Measurements from ENCODE around the gene GAD1.

The GAD1 gene

DNA sequence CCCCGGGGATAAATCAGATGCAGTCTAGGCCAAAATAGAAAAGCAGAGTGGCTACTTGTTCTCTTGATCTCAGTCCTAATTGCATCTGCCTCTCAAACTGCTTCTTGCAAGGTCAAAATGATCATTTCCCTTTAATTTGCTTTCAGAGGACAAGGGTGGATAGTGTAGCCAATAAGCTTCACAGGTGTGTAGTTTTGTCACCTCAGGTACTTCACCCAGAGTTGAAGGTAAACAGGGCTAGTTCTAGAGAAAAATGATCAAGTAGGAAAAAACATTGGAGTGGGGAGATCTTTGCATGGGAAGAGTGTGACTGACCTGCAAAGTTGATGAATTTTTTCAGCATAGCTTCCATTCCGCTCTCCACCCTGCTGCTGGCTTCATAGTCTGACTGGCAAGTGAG, 37.8 kb upstream of the GAD1 start:
- no peak overlapping the region for H3K27ac ChIP-seq (ENCODE audit: insufficient read depth in 1 of 2, low read depth in 1 of 2, low read length in 2 of 2, poor library complexity in 1 of 2, severe bottlenecking in 2 of 2)
- DNase-seq = no peak
- ChIA-PET POLR2A (interaction anchor here (1.1 kb wide), 1 partner anchor 8 kb away, joined by 4 read pairs; the partner anchor contains the start of gene ERICH2), CTCF (no interaction called here)
- no peaks in the 10 kb centered on the region for H3K36me3 ChIP-seq (ENCODE audit: control insufficient read depth in 4 of 4, insufficient read depth in 4 of 4, low read length in 3 of 4)
- peaks cover 4 to 19% (median 6%) of the 10 kb centered on the region in 5 experiments for H3K27me3 ChIP-seq (replicated peaks in 2 of 5; ENCODE audit: control insufficient read depth in 4 of 5, insufficient read depth in 5 of 5, low read length in 4 of 5)
- WGBS (ENCODE audit: insufficient coverage) = no CpG with 5 or more reads among the region's 2 CpGs
- H3K4me1 ChIP-seq (ENCODE audit: control extremely low read depth in 1 of 4, control insufficient read depth in 4 of 4, insufficient read depth in 4 of 4, low read length in 3 of 4) = no peaks in the 10 kb centered on the region
- no peaks in the 10 kb centered on the region for H3K9me3 ChIP-seq (ENCODE audit: control extremely low read depth in 1 of 5, control insufficient read depth in 4 of 5, insufficient read depth in 2 of 5, low read depth in 1 of 5, low read length in 4 of 5)
- H3K4me3 ChIP-seq (ENCODE audit: control insufficient read depth in 1 of 7, extremely low read depth in 1 of 7, insufficient read depth in 4 of 7, low read depth in 2 of 7, low read length in 6 of 7) = no peak overlapping the region

DNA sequence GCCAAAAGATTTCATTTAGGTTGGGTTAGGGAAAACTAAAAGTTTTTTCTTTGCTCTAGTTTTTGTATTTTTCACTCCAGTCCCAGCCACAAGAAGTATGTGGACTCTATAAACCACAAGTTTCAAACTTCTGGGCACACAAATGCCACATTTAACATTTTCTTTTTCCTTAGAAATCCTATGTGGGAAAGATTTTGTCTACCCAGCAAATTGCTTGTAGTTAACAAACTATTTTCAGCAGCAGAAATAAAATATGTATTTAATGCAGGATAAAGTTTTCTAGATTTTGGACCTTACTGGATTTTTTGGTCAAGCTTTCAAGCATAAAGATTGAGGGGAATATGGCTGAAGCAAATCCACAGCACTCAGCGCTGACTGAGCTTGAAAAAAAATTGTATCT, 37.4 kb upstream of the GAD1 start:
- no peaks in the 10 kb centered on the region for H3K4me1 ChIP-seq (ENCODE audit: control extremely low read depth in 1 of 4, control insufficient read depth in 4 of 4, insufficient read depth in 4 of 4, low read length in 3 of 4)
- CTCF ChIA-PET = no interaction called here
- WGBS (ENCODE audit: insufficient coverage) = 100% methylated on average over 1 of the region's 1 CpG
- no peak overlapping the region for H3K27ac ChIP-seq (ENCODE audit: insufficient read depth in 1 of 2, low read depth in 1 of 2, low read length in 2 of 2, poor library complexity in 1 of 2, severe bottlenecking in 2 of 2)
- peaks cover 4 to 14% (median 6%) of the 10 kb centered on the region in 5 experiments for H3K27me3 ChIP-seq (replicated peaks in 2 of 5; ENCODE audit: control insufficient read depth in 4 of 5, insufficient read depth in 5 of 5, low read length in 4 of 5)
- no peaks in the 10 kb centered on the region for H3K9me3 ChIP-seq (ENCODE audit: control extremely low read depth in 1 of 5, control insufficient read depth in 4 of 5, insufficient read depth in 2 of 5, low read depth in 1 of 5, low read length in 4 of 5)
- POLR2A ChIA-PET = interaction anchor here (1.1 kb wide), 1 partner anchor 9 kb away, joined by 4 read pairs; the partner anchor contains the start of gene ERICH2
- H3K4me3 ChIP-seq (ENCODE audit: control insufficient read depth in 1 of 7, extremely low read depth in 1 of 7, insufficient read depth in 4 of 7, low read depth in 2 of 7, low read length in 6 of 7) = no peak overlapping the region
- no peaks in the 10 kb centered on the region for H3K36me3 ChIP-seq (ENCODE audit: control insufficient read depth in 4 of 4, insufficient read depth in 4 of 4, low read length in 3 of 4)
- DNase-seq = no peak

DNA sequence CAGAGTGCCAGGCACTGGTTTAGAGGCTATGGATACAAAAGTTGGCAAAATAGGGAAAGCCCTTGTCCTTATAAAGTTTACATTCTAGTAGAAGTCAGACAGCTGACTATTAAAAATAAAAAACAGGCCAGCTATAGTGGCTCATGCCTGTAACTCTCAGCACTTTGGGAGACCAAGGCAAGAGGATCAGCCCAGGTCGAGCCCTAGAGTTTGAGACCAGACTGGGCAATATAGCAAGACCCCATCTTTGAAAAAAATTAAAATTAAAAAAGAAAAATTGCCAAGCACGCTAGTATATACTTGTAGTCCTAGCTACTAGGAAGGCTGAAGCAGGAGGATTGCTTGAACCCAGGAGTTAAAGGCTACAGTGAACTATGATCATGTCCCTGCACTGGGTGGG, 34.0 kb upstream of the GAD1 start:
- 100% methylated on average over 2 of the region's 2 CpGs for WGBS (ENCODE audit: insufficient coverage)
- Histone ChIP-seq H3K27ac (ENCODE audit: insufficient read depth in 1 of 2, low read depth in 1 of 2, low read length in 2 of 2, poor library complexity in 1 of 2, severe bottlenecking in 2 of 2) (no peak overlapping the region), H3K27me3 (replicated peaks in 2 of 5; ENCODE audit: control insufficient read depth in 4 of 5, insufficient read depth in 5 of 5, low read length in 4 of 5) (peaks cover 2 to 10% (median 4%) of the 10 kb centered on the region in 5 experiments), H3K36me3 (ENCODE audit: control insufficient read depth in 4 of 4, insufficient read depth in 4 of 4, low read length in 3 of 4) (no peaks in the 10 kb centered on the region), H3K4me1 (ENCODE audit: control extremely low read depth in 1 of 4, control insufficient read depth in 4 of 4, insufficient read depth in 4 of 4, low read length in 3 of 4) (no peaks in the 10 kb centered on the region), H3K4me3 (ENCODE audit: control insufficient read depth in 1 of 7, extremely low read depth in 1 of 7, insufficient read depth in 4 of 7, low read depth in 2 of 7, low read length in 6 of 7) (no peak overlapping the region), H3K9me3 (ENCODE audit: control extremely low read depth in 1 of 5, control insufficient read depth in 4 of 5, insufficient read depth in 2 of 5, low read depth in 1 of 5, low read length in 4 of 5) (no peaks in the 10 kb centered on the region)
- CTCF ChIA-PET = no interaction called here
- POLR2A ChIA-PET = no interaction called here
- DNase-seq = no peak

DNA sequence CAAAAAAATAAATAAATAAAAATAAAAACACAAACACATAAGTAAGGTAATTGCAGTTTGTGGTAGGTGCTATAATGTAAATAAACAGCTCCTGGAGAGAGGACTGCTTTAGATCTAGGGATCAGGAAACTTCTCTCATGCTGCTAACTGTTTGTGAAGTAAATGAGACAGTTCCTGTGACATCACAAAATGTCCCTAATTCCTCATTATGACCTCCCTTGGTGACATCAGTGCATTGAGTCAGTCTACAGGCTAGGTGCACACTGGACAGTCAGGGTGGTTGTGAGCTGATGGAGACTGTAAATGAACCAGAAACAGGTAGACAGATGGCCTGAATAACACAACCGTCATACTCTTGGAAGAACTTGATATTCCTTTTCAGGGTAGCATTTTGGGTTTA, 33.1 kb upstream of the GAD1 start:
- H3K27me3 ChIP-seq (replicated peaks in 2 of 5; ENCODE audit: control insufficient read depth in 4 of 5, insufficient read depth in 5 of 5, low read length in 4 of 5) = peaks cover 0 to 10% (median 4%) of the 10 kb centered on the region in 5 experiments
- no peaks in the 10 kb centered on the region for H3K9me3 ChIP-seq (ENCODE audit: control extremely low read depth in 1 of 5, control insufficient read depth in 4 of 5, insufficient read depth in 2 of 5, low read depth in 1 of 5, low read length in 4 of 5)
- WGBS (ENCODE audit: insufficient coverage) = 100% methylated on average over 1 of the region's 1 CpG
- DNase-seq = no peak
- no peak overlapping the region for H3K27ac ChIP-seq (ENCODE audit: insufficient read depth in 1 of 2, low read depth in 1 of 2, low read length in 2 of 2, poor library complexity in 1 of 2, severe bottlenecking in 2 of 2)
- no peak overlapping the region for H3K4me3 ChIP-seq (ENCODE audit: control insufficient read depth in 1 of 7, extremely low read depth in 1 of 7, insufficient read depth in 4 of 7, low read depth in 2 of 7, low read length in 6 of 7)
- CTCF ChIA-PET = interaction anchor here (1.0 kb wide), 1 partner anchor 29 kb away, joined by 3 read pairs; no protein-coding TSS in a partner anchor
- POLR2A ChIA-PET = no interaction called here
- no peaks in the 10 kb centered on the region for H3K36me3 ChIP-seq (ENCODE audit: control insufficient read depth in 4 of 4, insufficient read depth in 4 of 4, low read length in 3 of 4)
- no peaks in the 10 kb centered on the region for H3K4me1 ChIP-seq (ENCODE audit: control extremely low read depth in 1 of 4, control insufficient read depth in 4 of 4, insufficient read depth in 4 of 4, low read length in 3 of 4)

DNA sequence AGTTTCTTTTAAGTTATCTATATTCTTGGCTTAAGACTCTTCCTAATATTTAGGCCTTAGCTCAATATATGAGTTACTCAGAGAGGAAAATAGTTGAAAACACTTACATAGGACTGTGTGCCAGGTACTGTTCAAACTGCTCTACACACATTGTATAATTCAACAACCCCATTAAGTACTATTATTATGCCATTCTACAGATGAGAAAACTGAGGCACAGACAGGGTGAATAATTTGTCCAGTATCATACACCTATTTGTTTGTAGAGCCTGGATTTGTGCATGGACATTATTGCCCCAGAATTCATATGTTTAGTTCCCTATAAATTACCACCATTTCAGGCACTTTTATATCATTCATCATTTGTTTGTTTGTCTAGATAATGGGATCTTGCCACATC, 17.7 kb upstream of the GAD1 start:
- Histone ChIP-seq H3K27ac (ENCODE audit: insufficient read depth in 1 of 2, low read depth in 1 of 2, low read length in 2 of 2, poor library complexity in 1 of 2, severe bottlenecking in 2 of 2) (no peak overlapping the region), H3K27me3 (replicated peaks in 2 of 5; ENCODE audit: control insufficient read depth in 4 of 5, insufficient read depth in 5 of 5, low read length in 4 of 5) (peaks cover 0 to 2% (median 0%) of the 10 kb centered on the region in 5 experiments), H3K4me3 (ENCODE audit: control insufficient read depth in 1 of 7, extremely low read depth in 1 of 7, insufficient read depth in 4 of 7, low read depth in 2 of 7, low read length in 6 of 7) (no peak overlapping the region), H3K4me1 (ENCODE audit: control extremely low read depth in 1 of 4, control insufficient read depth in 4 of 4, insufficient read depth in 4 of 4, low read length in 3 of 4) (no peaks in the 10 kb centered on the region), H3K36me3 (ENCODE audit: control insufficient read depth in 4 of 4, insufficient read depth in 4 of 4, low read length in 3 of 4) (no peaks in the 10 kb centered on the region), H3K9me3 (ENCODE audit: control extremely low read depth in 1 of 5, control insufficient read depth in 4 of 5, insufficient read depth in 2 of 5, low read depth in 1 of 5, low read length in 4 of 5) (no peaks in the 10 kb centered on the region)
- POLR2A ChIA-PET = no interaction called here
- no peak for DNase-seq
- CTCF ChIA-PET = interaction anchor here (1.0 kb wide), 1 partner anchor 437 kb away, joined by 3 read pairs; no protein-coding TSS in a partner anchor

DNA sequence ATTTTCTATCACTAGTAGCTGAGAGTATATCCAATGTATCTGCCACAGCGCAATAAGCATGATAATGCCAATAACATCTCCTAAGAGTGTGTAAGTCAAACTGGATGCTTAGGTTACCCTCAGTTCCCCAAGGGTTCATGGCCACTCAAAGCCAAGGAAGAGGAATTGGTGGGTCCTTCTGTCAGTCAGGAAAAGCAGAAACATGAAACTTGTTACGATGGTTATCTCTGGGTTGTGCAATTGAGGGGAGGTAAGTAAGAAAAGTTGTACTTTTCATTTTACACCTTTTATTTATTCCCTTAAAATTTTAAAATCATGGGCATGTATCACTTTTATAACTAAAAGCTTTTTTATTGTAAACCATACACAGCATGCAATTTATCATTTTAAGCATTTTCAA, 10.1 kb upstream of the GAD1 start:
- CTCF ChIA-PET = interaction anchor here (0.6 to 1.2 kb wide), 2 partner anchors 398 to 413 kb away, joined by 3 to 4 read pairs; no protein-coding TSS in a partner anchor
- H3K36me3 ChIP-seq (ENCODE audit: control insufficient read depth in 4 of 4, insufficient read depth in 4 of 4, low read length in 3 of 4) = no peaks in the 10 kb centered on the region
- H3K9me3 ChIP-seq (ENCODE audit: control extremely low read depth in 1 of 5, control insufficient read depth in 4 of 5, insufficient read depth in 2 of 5, low read depth in 1 of 5, low read length in 4 of 5) = no peaks in the 10 kb centered on the region
- POLR2A ChIA-PET = interaction anchor here (0.5 to 0.6 kb wide), 2 partner anchors 52 to 578 kb away, joined by 3 read pairs; no protein-coding TSS in a partner anchor
- no CpG with 5 or more reads among the region's 2 CpGs for WGBS (ENCODE audit: insufficient coverage)
- no peak overlapping the region for H3K4me3 ChIP-seq (ENCODE audit: control insufficient read depth in 1 of 7, extremely low read depth in 1 of 7, insufficient read depth in 4 of 7, low read depth in 2 of 7, low read length in 6 of 7)
- H3K27ac ChIP-seq (ENCODE audit: insufficient read depth in 1 of 2, low read depth in 1 of 2, low read length in 2 of 2, poor library complexity in 1 of 2, severe bottlenecking in 2 of 2) = no peak overlapping the region
- DNase-seq = no peak
- H3K27me3 ChIP-seq (replicated peaks in 2 of 5; ENCODE audit: control insufficient read depth in 4 of 5, insufficient read depth in 5 of 5, low read length in 4 of 5) = peaks cover 0 to 4% (median 2%) of the 10 kb centered on the region in 5 experiments
- no peaks in the 10 kb centered on the region for H3K4me1 ChIP-seq (ENCODE audit: control extremely low read depth in 1 of 4, control insufficient read depth in 4 of 4, insufficient read depth in 4 of 4, low read length in 3 of 4)

DNA sequence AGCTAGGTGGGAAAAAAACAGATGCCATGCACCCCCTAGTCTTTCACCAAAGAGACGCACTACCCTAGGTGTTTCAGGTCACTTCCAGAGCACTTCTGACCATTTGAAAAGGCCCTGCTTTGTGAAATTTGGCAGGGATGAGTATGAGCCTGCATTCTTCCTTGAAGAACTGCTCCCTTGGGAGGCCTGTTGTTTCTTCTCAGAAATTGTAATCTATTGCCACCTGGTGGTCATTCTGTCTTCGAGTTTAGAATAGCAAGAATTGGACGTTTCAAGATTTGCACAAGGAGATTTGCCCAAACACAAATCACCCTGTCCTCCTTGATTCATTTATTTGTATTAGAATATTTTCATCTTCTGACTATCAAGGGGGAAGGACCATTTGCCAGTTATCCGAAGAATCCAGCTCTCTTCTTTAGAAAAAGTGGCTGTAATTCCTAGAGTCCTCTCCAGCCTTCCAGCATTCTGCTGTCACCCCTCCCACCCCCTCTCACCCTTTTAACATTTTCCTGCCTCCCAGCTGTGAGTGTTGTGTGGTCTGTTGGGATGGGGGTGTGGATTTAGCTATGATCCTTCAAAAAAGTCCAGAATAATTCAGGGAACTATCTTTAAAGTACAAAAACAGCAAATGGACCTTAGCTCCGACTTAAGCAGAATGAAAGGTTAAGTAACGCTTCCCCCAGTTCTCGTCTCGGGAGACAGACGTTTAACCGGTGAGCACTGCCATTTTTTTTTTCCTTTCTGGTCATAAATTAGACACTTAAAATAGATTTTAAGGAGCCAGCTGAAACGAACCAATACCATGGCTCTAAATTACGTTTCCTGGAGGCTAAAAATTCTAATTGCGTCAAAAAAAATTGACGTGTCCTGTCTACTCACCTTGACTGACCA, 3.7 kb upstream of the GAD1 start:
- Histone ChIP-seq H3K4me3 (ENCODE audit: control insufficient read depth in 1 of 7, extremely low read depth in 1 of 7, insufficient read depth in 4 of 7, low read depth in 2 of 7, low read length in 6 of 7) (no peak overlapping the region), H3K4me1 (ENCODE audit: control extremely low read depth in 1 of 4, control insufficient read depth in 4 of 4, insufficient read depth in 4 of 4, low read length in 3 of 4) (peaks cover 2 to 28% (median 24%) of the 10 kb centered on the region in 4 experiments), H3K36me3 (ENCODE audit: control insufficient read depth in 4 of 4, insufficient read depth in 4 of 4, low read length in 3 of 4) (no peaks in the 10 kb centered on the region), H3K9me3 (ENCODE audit: control extremely low read depth in 1 of 5, control insufficient read depth in 4 of 5, insufficient read depth in 2 of 5, low read depth in 1 of 5, low read length in 4 of 5) (peaks cover 0 to 3% (median 0%) of the 10 kb centered on the region in 5 experiments), H3K27ac (ENCODE audit: insufficient read depth in 1 of 2, low read depth in 1 of 2, low read length in 2 of 2, poor library complexity in 1 of 2, severe bottlenecking in 2 of 2) (no peak overlapping the region), H3K27me3 (replicated peaks in 2 of 5; ENCODE audit: control insufficient read depth in 4 of 5, insufficient read depth in 5 of 5, low read length in 4 of 5) (peaks cover 14 to 47% (median 38%) of the 10 kb centered on the region in 5 experiments)
- DNase-seq = peak; percentile 77 to 83 (median 78)
- ChIA-PET CTCF (interaction anchor here (0.6 to 9.2 kb wide), 35 partner anchors 9 to 578 kb away, joined by 3 to 92 read pairs (median 4); partner anchors contain the start of gene ERICH2), POLR2A (no interaction called here)
- 7% methylated on average over 11 of the region's 14 CpGs for WGBS (ENCODE audit: insufficient coverage)
